Endodermal cell (in vitro differentiated cells): ENCODE results near the gene BRPF1. TPM values are rescaled to one million over a fixed set of nuclear protein-coding genes. Genes with fewer than 3 reads are reported as not detected.

ENCODE experiments used
- DNase-seq: peaks from one replicate; pipeline ENCODE4 v3.0.0-alpha.2; 2017
- H3K27ac ChIP-seq: 2 replicates; pipeline ENCODE4 v1.5.1; 2013; ENCODE audit warnings: mild to moderate bottlenecking, low read depth, low read length, moderate library complexity
- H3K27me3 ChIP-seq: 2 replicates; pipeline ENCODE4 v1.6.1; 2013; ENCODE audit warnings: mild to moderate bottlenecking, low read length, moderate library complexity; ENCODE audit not compliant: insufficient read depth, control insufficient read depth, poor library complexity, severe bottlenecking
- H3K36me3 ChIP-seq: 2 replicates; pipeline ENCODE4 v1.7.0; 2013; ENCODE audit warnings: mild to moderate bottlenecking, low read length, moderate library complexity; ENCODE audit not compliant: control insufficient read depth, insufficient read depth
- H3K4me1 ChIP-seq: one replicate; pipeline ENCODE4 v1.7.0; 2013; ENCODE audit warnings: low read length; ENCODE audit not compliant: control insufficient read depth, insufficient read depth
- H3K4me3 ChIP-seq: 2 replicates; pipeline ENCODE4 v1.5.1; 2013; ENCODE audit warnings: mild to moderate bottlenecking, low read length, moderate library complexity
- H3K9ac ChIP-seq: 2 replicates; pipeline ENCODE4 v1.6.1; 2013; ENCODE audit warnings: mild to moderate bottlenecking, low read length, moderate library complexity; ENCODE audit not compliant: poor library complexity, severe bottlenecking; ENCODE audit errors: extremely low read depth
- H3K9me3 ChIP-seq: 2 replicates; pipeline ENCODE4 v1.6.1; 2013; ENCODE audit warnings: mild to moderate bottlenecking, low read length, moderate library complexity; ENCODE audit not compliant: control insufficient read depth
- H3K27ac Mint-ChIP-seq: 2 replicates; pipeline ENCODE4 v1.8.0; 2020; ENCODE audit warnings: mixed read lengths
- H3K27me3 Mint-ChIP-seq: 2 replicates; pipeline ENCODE4 v1.8.0; 2021; ENCODE audit warnings: mild to moderate bottlenecking, mixed read lengths; ENCODE audit not compliant: insufficient read depth
- H3K36me3 Mint-ChIP-seq: 2 replicates; pipeline ENCODE4 v1.8.0; 2020; ENCODE audit warnings: low read depth, mixed read lengths
- H3K4me1 Mint-ChIP-seq: 2 replicates; pipeline ENCODE4 v1.8.0; 2020; ENCODE audit warnings: mixed read lengths
- H3K4me3 Mint-ChIP-seq: 2 replicates; pipeline ENCODE4 v1.8.0; 2020; ENCODE audit warnings: mild to moderate bottlenecking, moderate library complexity, mixed read lengths
- H3K9me3 Mint-ChIP-seq: 2 replicates; pipeline ENCODE4 v1.8.0; 2020; ENCODE audit warnings: mild to moderate bottlenecking, mixed read lengths
- CTCF ChIP-seq: fragments of 200-600 bp; sonication (generic); conservative IDR thresholded peaks from 2 replicates; pipeline ENCODE4 v1.5.0; 2021; ENCODE audit warnings: antibody characterized with exemption, mild to moderate bottlenecking
- WGBS, 2 experiments: methylation state at CpG; one replicate each; pipeline versions ENCODE4 v1.1.5 to v1.1.7; 2013; ENCODE audit warnings: missing lambda C conversion rate in 2 of 2, mixed read lengths in 1 of 2; ENCODE audit not compliant: insufficient coverage in 1 of 2, insufficient read length in 1 of 2; 5-methylcytosine and 5-hydroxymethylcytosine counted together
- total RNA-seq, 2 donors: library from RNA; stranded (reverse); fragmentation: NEBNext Ultra II Directional in 1 of 2; extraction: Animal tissue kit (Norgen Biotek cat#: 25700) in 1 of 2; gene quantifications; 2 replicates in 1 of 2; 3 replicates in 1 of 2; pipeline ENCODE4 v1.2.1, GENCODE V29; 2021

Gene BRPF1
- total RNA-seq, 2 donors from 2014 or later = 22.7 to 28.5 TPM

- 0 to 1% methylated on average over 41 to 60 of the region's 60 CpGs for WGBS, 2 experiments
- no peak for TF ChIP-seq CTCF
- Histone ChIP-seq H3K27me3 (no peaks in the 10 kb centered on the region), H3K9me3 (no peaks in the 10 kb centered on the region), H3K27ac (peak within 1 kb of the TSS; percentile 97), H3K36me3 (peaks cover 53% of the 10 kb centered on the region), H3K4me3 (peak within 1 kb of the TSS; percentile 97), H3K4me1 (peaks cover 5% of the 10 kb centered on the region), H3K9ac (peak within 1 kb of the TSS; percentile 69)
- H3K27me3 Mint-ChIP-seq = no peaks in the 10 kb centered on the region
- H3K9me3 Mint-ChIP-seq = no peaks in the 10 kb centered on the region
- peak within 1 kb of the TSS; percentile 84 for H3K4me3 Mint-ChIP-seq
- peak; percentile 99 for DNase-seq
- peaks cover 12% of the 10 kb centered on the region for H3K4me1 Mint-ChIP-seq
- H3K36me3 Mint-ChIP-seq = peaks cover 68% of the 10 kb centered on the region
- peak within 1 kb of the TSS; percentile 97 for H3K27ac Mint-ChIP-seq
Observed at GRCh38 chr3:9749645-9750555, 18.4 kb downstream of the BRPF1 start, which contains the start of gene OGG1. Gene OGG1, plus strand, starts transcription at chr3:9749952. Its CDS starts 335 bp downstream, at chr3:9750287.

GRCh38 chr3:9750556-9751411, 19.2 kb downstream of the BRPF1 start:
- Histone ChIP-seq H3K27me3 (no peaks in the 10 kb centered on the region), H3K9me3 (no peaks in the 10 kb centered on the region), H3K4me3 (peak overlapping the region; percentile 97), H3K9ac (peak overlapping the region; percentile 69), H3K27ac (no peak overlapping the region), H3K4me1 (peaks cover 5% of the 10 kb centered on the region), H3K36me3 (peaks cover 44% of the 10 kb centered on the region)
- Mint-ChIP-seq H3K9me3 (no peaks in the 10 kb centered on the region), H3K27ac (peak overlapping the region; percentile 97), H3K4me3 (peak overlapping the region; percentile 84), H3K36me3 (peaks cover 65% of the 10 kb centered on the region), H3K4me1 (peaks cover 12% of the 10 kb centered on the region), H3K27me3 (no peaks in the 10 kb centered on the region)
- no peak for DNase-seq
- WGBS, 2 experiments = 67 to 74% methylated on average over 8 to 17 of the region's 17 CpGs
- no peak for TF ChIP-seq CTCF

GRCh38 chr3:9754678-9755077, 23.1 kb downstream of the BRPF1 start:
- WGBS, 2 experiments = 90 to 96% methylated on average over 2 to 8 of the region's 8 CpGs
- Mint-ChIP-seq H3K4me1 (peaks cover 7% of the 10 kb centered on the region), H3K9me3 (no peaks in the 10 kb centered on the region), H3K27me3 (no peaks in the 10 kb centered on the region), H3K4me3 (no peak overlapping the region), H3K27ac (no peak overlapping the region), H3K36me3 (peaks cover 56% of the 10 kb centered on the region)
- H3K27me3 ChIP-seq = no peaks in the 10 kb centered on the region
- H3K4me3 ChIP-seq = no peak overlapping the region
- no peak for DNase-seq
- no peak for TF ChIP-seq CTCF
- no peak overlapping the region for H3K9ac ChIP-seq
- H3K36me3 ChIP-seq = peaks cover 33% of the 10 kb centered on the region
- H3K27ac ChIP-seq = no peak overlapping the region
- peaks cover 5% of the 10 kb centered on the region for H3K4me1 ChIP-seq
- no peaks in the 10 kb centered on the region for H3K9me3 ChIP-seq
